ENCODE measurements around the gene ZBTB24.

The ZBTB24 gene

DNA sequence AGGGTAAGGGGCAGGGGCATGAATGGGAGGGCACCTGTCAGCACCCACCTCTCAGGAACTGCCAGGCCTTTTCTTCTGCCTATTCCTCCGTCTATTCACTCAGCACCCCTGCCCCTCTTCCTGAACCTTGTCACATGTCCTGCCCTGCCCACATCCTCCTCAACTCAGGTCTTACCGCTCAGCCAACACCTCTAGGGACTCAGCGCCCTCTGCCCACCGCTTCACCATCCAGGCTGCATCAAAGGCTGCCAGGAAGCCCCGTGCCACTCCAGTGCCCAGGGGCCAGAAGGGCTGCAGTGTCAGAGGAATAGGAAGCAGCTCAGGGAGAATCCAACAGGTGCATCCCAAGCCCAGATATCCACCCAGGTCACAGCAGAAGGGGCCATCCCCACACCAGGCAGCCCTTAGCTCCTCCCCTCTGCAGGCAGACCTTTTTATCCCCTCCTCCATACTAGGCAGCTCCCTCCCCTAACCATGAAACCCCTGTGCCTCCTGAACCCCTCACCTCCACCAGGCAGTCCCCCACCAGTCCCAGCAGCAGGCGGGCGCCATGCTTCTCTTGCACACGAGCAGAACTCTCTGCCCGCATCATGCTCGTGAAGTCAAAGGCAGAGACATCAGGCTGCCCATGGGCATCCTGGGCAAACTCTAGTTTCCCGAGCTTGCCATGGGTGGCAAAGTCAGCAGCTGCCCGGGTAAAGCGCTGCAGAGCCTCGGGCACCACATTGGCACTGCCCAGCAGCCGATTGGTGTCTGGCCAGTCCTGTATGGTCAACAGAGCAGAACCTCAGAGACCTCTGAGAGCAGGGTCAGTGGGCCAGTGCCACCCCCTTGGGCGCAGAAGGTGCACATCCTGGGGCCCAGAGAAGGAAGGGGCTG, 33.0 kb downstream of the ZBTB24 start:
- DNase-seq = peak; percentile 67

DNA sequence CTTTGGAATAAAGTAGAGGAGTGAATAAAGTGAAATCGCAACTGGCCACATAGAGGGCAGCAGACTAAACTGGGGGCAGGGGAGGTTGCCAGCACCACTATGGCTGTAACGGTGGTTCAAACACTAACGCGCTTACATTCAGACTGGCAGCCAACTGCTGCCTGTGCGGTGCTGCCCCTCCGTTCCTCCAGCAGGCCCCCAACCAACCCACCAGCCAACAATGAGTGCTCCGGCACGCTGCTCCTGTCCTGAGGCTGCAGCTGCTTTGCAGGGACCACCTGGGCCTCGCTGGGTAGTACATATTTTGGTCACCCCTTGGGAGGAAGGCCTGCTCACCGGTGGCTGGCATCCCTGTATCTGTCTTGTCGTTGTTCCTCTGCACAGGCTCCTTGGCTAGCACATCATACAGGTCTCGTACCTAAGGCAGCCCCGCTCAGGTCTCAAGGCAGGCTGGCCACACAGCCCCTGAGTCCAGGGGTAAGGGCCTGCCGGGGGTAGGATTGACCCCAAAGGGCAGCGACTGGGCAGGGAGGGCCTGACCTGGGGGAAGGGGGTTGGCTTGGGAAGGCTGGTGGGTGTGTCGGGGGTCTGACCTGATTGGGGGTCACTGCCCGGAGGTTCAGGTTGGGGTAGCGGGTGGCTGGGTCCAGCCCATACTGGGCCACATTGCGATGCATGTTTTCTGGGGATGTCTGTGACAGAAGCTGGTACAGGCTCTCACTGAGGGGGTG, 33.8 kb downstream of the ZBTB24 start:
- peak; percentile 57 for DNase-seq

DNA sequence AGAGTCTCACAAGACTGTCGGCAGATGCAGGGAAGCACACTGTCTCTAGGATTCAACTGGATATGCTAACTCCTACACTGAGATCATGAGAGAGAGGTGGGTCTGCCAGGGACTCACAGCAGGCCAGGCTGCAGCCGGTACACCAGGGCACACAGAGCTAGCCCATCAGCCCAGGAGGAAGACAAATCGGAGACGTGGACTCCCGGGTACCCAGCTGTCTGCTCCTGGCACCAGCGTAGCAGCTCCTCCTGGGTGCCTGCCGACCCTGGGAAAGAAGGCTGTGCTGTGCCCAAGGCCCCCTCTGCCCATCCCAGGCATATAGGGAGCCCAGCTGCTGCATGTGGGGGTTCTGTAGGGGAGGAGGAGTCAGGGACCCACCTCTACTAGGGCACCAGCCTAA, 34.4 kb downstream of the ZBTB24 start:
- peak; percentile 55 for DNase-seq

DNA sequence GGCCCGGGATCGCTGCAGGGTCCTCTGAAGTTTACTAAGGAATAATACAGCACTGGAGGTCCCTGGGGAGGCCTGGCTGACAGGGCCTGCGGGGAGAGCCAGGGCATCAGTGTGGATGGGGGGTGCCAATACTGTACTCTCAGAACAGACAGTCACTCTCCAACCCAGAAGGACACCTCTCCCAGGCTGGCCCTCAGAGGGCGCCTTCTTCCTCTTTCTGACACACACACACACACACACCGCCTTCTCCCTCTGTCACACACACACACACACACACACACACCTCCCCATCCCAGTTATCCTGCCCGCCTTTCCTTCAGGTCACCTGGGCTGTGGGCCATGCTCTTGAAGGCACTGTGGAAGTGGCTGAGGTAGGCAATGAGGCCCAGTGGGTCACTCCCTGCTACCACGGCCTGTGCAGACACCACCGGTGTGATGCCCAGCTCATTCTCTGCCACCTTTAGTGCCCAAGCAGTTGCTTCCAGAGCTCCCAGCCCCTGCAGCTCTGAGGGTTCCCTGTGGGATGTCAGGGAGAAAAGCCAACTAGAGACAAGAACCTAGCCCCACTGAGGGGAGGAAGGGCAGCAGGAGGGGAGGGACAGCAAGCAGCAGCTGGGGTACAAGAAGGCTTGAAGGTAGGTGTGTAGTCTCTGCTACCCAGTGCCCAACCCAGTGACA, 35.0 kb downstream of the ZBTB24 start:
- peak; percentile 56 for DNase-seq

DNA sequence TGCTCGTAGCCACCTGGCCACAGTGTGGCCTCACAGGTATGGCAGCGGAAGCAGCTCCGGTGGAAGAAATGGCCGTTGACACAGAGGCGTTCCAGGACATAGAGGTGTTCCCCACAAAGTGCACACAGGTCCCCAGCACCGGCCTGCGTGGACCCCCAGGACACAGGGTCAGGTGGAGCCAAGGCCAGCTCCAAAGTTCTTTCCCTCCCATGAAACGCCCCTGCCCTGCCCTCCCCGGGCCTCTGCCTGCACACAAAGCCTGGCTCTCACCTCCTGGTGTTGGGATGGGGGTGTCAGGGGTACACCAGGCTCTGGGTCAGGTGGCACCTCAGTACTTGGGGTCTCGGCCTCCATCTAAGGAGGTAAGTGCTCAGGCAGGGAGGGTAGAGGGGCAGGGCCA, 35.9 kb downstream of the ZBTB24 start:
- peak; percentile 53 for DNase-seq

DNA sequence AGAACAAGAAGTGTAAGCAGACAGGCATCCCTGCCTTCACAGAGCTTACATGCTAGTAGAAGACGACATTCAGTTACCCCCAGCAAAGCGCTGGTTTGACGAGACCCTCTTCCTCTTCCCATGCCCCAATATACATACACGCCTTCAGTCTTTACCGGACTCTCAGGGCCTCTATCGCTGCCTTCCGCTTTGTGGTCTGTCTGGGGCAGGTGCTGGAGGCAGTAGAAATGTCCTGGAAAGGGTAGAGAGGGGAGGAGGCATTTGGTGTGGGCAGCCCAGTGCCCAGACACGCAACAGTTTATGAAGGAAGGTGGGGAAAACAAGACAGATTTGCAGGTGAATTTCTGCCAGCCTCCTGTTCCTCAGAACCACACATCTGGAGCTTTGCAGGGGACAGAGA, 36.5 kb downstream of the ZBTB24 start:
- peak; percentile 37 for DNase-seq

DNA sequence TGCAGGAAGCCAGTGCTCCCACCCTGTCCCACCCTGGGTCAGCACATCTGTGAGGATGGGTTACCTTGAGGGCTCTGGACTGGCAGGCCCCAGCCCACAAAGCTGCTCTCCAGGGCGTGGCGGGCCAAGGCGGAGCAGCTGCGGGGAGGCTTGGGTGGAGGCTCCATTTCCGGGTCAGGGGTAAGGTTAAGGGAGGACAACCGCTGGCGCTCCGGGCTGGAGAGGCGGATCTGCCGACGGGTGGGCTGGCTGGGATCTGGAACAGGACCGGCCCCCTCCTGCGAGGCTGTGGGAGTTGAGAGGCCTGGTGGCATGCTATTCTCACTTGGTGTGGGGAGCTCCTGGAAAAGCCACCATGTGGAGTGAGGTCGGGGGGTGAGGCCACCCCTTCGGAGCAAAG, 36.9 kb downstream of the ZBTB24 start:
- DNase-seq = no peak

DNA sequence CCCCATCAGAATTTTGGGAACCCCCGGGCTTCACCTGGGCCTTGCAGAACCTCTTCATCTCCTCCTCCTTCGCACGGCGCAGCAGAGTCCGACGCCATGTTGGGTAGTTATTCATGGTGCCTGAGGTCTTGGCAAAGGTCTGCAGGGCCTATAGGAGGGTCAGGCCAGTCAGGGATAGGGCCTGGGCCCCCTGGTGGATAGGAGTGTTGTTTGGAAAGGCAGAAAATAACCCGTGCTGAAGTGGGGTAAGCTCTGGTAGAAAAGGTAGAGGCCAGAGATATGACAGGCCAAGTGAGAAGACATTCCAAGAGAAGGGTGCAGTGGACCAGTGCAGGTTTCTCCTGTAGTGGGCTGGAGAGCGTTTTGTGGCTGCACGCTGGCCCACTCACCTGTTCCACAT, 37.6 kb downstream of the ZBTB24 start:
- DNase-seq = no peak

DNA sequence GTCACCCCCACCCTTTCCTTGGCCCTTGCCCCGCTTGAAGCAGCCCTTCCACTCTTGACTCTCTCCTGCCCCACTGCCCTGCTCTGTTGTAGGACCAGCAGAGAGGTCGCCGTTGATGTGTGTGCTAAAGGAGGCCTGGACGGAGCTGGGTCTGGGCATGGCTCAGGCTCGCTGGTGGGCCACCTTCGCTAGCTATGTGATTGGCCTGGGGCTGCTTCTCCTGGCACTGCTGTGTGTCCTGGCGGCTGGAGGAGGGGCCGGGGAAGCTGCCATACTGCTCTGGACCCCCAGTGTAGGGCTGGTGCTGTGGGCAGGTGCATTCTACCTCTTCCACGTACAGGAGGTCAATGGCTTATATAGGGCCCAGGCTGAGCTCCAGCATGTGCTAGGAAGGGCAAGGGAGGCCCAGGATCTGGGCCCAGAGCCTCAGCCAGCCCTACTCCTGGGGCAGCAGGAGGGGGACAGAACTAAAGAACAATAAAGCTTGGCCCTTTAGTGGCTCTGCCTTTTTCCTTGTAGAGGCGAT, 39.5 kb downstream of the ZBTB24 start:
- DNase-seq = no peak

DNA sequence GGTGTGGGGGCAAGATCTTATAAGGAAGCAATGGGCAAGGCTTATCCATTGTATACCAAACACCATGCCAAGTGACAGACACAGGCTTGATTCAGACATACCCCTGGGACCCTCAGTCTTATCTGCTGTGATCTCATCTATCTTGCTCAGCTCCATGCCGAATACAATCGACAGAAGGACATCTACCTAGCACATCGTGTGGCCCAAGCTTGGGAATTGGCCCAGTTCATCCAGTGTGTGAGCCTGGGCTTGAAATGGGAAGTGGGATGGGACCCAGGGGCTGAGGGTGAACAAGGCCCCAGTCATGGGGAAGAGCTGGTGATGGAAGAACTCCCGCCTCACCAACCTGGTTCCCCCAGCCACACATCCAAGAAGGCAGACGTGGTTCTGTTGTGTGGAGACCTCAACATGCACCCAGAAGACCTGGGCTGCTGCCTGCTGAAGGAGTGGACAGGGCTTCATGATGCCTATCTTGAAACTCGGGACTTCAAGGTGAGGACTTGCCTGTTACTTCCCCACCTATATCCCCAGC, 40.6 kb downstream of the ZBTB24 start:
- no peak for DNase-seq

DNA sequence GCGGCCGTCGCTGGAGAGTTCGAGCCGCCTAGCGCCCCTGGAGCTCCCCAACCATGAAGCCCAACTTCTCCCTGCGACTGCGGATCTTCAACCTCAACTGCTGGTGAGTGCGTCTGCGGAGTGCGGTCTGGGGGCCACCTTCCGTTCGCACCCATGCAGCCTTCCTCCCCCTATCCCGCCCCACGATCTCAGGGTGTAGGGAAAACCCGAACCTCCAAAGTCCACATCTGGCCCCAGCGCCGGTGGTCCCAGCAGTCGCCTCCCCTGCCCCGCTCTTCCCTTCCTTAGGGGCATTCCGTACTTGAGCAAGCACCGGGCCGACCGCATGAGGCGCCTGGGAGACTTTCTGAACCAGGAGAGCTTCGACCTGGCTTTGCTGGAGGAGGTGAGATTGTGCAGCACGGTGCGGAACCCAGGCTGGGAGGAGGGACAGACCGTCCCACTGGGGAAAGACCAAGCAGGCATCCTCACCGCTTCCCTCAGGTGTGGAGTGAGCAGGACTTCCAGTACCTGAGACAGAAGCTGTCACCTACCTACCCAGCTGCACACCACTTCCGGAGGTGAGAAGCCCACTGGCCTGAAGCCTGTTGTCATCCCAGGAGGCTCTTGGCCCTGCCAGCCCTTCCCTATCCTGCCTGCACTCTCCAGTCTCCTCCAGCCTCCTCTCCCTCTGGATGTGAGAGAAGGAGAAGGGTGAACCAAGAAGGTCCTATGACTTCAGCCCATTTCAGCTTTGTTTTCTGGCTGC, 41.8 kb downstream of the ZBTB24 start:
- DNase-seq = peak; percentile 79

DNA sequence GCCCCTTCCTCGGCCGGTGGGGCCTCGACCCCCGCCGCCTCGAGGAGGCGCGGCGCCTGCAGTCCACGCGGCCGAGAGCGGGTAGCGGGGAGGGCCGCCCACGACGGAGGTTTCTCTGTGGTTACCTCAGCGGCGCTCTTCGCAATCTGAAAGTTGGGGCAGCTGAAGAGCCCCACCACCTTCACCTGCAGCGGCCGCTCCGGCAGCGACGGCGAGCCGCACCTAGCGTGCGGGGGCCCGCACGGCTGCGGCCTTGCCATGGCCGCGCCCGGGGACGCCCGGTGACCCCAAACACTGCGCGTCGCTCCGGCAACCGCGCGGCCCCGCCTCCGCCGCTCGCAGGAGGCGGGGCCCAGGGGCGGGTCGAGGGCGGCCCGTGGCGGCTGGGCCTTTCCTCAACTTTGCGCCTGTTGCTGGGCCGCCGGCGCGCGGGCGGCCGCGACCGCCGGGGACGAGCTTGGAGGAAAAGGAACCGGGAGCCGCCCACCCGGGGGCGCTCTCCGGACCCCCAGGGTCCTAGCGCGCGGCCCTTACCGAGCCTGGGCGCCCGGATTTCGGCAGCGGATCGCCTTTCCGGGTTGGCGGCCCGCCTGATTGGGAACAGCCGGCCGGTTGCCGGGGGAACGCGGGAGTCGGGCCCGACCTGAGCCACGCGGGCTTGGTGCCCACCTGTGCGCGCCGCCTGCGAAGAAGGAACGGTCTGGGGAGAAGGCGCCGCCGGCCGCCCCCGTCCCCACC, 42.5 kb downstream of the ZBTB24 start, which contains the start of the genes PPIL6 and SMPD2:
Gene PPIL6 (minus strand): TSS at position 298 of the 738 bp plus-strand sequence. CDS start 38 bp downstream, at position 260.
Gene SMPD2 (plus strand): TSS at position 394 of the 738 bp plus-strand sequence. CDS start 398 bp downstream, outside the sequence.
- DNase-seq = peak; percentile 90

DNA sequence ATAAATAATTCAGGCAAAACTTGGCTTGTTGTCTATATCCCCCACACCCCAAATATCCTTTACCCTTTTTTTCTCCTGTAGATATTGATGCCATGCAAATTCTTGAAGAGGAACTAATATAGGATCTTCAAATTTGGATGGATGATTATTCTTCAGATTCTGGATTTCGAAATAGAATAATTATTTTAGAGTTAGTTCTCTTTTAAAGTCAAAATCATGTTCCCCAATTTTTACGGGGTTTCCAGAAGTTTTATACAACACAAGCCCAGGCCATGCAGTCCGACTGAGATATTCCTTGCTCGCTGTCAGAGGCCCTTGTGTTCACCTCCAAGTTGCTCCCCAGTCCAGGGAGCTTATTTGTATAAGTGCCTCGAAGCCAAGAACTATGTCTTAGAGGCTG, 47.0 kb downstream of the ZBTB24 start:
- no peak for DNase-seq

DNA sequence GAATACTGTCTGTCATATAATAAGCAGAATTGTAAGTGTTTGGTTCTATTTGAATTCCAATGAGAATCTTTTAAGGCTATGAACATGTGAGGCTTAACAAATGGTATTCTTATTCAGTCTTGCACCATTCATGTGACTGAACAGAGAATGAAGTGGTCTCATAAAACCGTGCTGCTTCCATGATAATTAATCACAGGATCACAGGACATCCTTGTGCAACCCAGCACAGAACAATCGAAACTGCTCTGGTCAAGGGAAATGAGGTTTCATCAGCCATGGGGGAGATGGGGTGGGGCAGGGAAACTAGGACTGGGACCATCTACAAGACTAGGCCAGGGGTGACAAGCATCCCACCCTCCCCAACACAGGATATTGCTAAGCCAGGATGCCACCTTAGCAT, 48.6 kb downstream of the ZBTB24 start:
- no peak for DNase-seq

DNA sequence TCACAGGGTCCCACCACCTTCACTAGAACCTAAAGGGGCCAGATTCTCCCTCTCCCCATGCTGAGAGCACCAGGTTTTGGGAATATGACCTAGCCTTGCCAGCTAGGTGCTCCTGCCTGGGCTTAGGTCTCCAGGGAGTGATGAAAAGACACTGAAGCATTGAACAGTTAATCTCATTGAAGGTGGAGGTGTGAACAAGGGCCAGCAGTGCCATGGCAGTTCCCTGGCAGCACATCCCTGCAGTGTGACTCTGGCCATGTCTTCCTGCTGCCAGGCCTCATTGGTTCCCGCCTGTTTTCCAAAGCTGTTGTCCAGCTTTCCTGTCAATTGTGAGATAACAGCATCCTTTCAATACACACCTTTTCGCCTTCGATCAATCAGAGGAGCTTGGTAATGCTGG, 53.5 kb downstream of the ZBTB24 start:
- DNase-seq = no peak

DNA sequence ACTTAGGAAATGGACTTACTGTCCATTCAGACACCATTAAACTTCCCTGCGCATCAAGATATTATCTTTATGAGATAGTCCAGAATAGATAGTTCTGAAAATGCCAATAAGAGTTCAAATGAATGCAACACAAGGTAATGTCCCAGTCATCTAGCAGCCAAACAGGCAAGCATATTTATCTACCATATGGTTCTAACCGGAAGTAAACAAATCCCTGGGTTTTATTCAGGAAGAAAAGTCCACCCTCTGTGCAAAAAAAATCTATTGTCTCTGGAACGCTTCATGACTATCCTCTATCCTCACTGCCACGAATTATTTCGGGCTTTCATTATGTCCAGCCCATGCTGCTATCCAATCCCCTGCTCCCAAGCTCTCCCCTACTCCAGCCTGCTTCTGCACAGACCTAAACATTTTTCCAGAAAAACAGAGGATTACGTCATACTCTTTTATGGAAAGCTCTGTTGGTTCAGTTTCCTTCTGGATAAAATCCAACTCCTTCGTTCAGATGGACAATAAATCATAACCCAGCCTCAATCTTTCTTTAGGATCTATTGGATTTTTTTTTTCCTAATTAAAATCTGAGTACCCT, 54.0 kb downstream of the ZBTB24 start:
- no peak for DNase-seq

DNA sequence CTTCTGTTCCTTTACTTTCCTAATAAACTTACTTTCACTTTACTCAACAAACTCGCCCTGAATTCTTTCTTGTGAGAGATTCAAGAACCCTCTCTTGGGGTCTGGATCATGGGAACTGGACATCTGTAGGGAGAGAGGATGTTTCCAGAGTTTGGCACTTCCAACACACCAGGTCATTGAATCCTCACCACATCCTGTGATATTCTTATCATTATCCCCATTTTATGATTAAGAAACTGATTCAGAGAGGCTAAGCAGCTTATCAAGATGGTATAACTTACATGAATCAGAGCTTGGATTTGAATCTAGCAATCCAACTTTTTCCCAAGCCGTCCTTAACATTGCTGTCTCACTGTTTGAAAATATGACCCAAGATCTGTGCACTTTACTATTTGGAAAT, 58.1 kb downstream of the ZBTB24 start:
- DNase-seq = no peak

DNA sequence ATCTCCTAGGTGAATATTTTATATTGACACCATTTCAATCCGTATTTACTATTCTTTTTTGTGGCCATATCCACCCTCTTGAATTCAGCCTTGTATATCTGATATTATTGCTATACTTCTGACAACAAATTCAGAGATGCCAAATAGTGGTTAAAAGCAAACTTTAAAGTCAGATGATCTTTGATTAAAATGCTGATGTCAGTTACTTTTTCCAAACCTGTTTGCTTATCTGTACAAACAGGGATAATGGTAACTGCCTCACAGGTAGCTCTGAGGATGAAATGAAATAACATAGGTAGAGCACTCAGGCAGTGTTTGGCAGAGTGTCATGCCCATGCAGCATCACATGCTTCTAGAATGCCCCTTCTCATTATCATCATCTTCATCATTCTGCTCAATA, 61.8 kb downstream of the ZBTB24 start:
- DNase-seq = no peak

DNA sequence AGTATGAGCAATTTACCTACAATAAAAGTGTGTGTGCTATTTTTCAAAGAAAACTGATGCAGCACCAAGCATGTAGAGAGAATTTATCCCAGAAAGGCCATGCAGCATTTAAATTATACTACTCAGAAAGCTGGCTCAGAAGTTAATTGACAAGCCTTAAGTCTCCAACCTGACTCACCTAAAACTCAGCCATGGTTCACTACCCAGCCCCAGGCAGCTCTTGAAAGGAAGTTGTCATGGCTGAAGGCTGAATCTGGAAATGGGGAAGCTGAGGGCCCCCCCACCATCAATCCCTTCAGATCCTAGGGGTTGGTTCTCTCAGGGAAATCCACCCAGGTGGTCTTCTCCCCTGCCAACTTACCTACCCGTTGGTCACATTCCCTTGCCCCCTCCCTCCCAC, 62.3 kb downstream of the ZBTB24 start:
- no peak for DNase-seq

DNA sequence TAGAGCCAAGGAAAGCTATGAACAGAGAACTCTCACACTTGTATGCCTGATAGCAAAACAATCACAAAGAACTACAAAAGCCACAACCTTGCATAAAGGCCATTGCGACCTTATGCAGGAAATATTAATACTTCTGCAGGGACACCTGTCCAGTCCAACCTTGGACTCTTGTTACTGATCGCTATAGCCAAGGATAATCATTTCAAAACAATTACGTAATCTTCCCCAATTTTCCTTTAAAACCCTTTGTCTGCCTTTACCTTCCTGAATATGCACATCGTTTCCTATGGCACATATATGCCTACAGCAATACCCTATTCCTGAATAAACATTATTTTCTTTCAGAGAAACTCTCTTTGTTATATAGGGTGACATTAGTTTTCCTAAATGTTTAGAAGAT, 65.4 kb downstream of the ZBTB24 start:
- no peak for DNase-seq
